NCI-H1092 (cell line): ENCODE measurements around the gene DCLK2.
A peak's percentile ranks its signal among the peaks of the same experiment; 100 is the strongest.

Experiments
- DNase-seq: peaks from one replicate; lab custom pipeline; 2025; lab: John Stamatoyannopoulos, UW

The DCLK2 gene

DNA sequence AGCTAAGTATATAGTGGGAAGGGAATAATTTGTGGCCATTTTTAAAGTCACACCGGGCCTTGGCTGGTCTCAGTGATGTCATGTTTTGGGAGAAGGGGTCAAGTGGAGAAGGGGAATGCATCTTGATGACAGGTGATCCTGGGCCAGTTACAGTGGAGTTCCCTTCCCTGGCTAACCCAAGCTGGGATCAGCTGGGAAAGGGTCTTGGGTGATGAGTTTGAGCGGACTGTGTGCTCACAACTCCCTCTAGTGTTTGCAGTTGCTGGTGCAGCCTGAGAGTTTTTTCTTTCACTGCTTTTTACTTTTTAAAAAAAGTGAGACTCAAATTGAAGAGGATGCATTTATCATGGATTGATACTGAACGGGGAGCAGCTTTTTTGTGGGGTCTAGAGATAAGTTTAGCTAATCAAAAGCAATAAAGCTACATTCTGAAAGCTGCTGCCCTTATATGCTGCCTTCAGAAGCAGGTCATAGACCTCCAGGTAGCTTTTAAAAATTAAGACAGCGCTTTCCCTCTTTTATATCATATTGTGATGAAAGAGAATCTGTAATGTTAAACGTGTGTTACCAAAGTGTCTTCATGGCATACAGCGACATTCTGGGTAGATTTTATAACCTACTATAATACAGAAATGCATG lies 164.7 kb downstream of the DCLK2 start:
- DNase-seq = peak; percentile 10

DNA sequence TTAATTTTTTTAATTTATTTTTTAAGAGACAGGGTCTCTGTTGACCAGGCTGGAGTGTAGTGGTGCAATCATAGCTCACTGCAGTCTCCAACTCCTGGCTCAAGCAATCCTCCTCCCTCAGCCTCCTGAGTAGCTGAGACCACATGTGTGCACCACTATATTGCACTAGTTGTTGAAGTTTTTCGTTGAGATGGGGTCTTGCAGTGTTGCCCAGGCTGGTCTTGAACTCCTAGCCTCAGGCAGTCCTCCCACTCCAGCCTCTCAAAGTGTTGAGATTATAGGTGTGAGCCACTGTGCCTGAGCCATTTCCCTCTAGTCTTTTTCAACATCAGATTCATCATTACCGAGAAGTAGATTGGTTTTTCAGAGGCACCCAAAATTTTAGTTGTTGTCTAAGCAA lies 165.7 kb downstream of the DCLK2 start:
- no peak for DNase-seq

DNA sequence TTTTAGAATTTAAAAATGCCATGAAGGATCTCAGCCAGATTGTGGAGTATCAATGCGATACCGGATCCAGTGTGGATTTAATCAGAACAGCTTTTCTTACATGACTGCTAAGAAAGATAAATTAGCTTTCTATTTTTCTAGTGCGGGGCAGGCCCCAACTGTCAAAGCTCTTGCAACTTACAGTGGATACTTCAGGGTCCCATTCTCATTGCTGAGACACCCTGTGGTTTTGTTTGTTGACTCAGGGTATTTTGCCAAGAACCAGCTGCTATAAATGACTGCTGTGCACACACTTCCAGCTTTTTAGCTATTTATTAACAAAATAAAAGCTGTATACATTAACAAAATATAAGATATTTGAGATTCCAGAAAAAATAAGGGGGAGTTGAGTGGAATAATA lies 166.4 kb downstream of the DCLK2 start:
- peak; percentile 35 for DNase-seq

- no peak for DNase-seq
Measured at GRCh38 chr4:150247184-150247583, 168.9 kb downstream of the DCLK2 start.

- no peak for DNase-seq
Measured at GRCh38 chr4:150248181-150248580, 169.9 kb downstream of the DCLK2 start.

- DNase-seq = no peak
Measured at GRCh38 chr4:150250293-150250997, 172.2 kb downstream of the DCLK2 start.

DNA sequence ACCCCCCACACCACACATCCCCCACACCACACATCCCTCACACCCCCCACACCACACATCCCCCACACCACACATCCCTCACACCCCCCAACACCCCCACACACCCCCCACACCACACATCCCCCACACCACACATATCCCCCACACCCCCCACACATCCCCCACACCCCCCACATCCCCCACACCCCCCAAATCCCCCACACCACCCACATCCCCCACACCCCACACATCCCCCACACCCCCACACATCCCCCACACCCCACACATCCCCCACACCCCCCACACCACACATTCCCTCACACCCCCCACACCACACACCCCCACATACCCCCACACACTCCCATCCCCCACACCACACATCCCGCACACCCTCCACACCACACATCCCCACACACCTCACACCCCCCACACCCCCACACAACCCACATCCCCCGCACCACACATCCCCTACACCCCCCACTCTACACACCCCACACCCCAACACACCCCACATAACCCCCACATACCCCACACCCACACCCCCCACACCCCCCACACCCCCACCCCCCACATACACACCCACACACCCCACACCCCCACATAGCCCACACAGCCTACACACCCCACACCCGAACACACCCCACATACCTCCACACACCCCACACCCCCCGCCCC lies 172.9 kb downstream of the DCLK2 start:
- DNase-seq = no peak

- no peak for DNase-seq
Measured at GRCh38 chr4:150251752-150252190, 173.5 kb downstream of the DCLK2 start.

DNA sequence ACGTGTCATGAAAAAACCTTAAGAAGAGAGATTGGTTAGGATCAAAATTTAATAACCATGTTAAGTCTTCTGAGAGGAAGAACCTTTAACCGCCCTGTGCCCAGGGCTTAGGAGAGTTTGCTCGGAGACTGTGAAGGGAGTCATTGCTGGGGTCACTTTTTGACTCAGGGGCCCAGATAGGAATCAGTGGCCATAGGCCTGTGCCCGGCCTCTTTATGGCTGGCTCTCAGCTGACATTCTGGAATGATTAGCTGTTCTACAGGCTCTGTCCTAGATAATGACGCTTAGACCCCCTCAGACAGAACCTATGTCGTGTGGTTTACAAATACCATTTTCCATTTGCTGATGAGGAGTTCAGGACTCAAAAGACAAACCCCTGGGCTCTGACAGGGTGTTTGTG lies 174.1 kb downstream of the DCLK2 start:
- no peak for DNase-seq

GRCh38 chr4:150252741-150253140 lies 174.5 kb downstream of the DCLK2 start:
- no peak for DNase-seq

DNA sequence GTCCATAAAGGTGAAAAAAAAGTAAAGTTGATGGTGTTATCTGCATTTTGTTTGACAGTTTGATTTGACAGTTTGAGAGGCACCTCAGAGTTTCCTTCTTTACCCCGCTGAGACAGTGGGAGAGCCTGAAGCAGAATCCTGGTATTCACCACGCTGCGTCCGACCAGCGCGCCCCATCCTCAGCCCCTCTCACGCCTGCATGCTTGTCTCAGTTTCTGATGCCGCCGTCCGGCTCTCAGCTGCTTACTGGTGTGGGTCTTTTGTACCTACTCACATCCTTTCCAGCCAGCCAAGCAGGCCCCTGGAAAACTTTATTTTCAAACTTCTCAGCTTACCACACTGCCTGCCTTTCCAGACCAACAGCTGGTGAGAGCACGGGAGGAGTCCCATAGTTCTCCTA lies 175.2 kb downstream of the DCLK2 start:
- no peak for DNase-seq

DNA sequence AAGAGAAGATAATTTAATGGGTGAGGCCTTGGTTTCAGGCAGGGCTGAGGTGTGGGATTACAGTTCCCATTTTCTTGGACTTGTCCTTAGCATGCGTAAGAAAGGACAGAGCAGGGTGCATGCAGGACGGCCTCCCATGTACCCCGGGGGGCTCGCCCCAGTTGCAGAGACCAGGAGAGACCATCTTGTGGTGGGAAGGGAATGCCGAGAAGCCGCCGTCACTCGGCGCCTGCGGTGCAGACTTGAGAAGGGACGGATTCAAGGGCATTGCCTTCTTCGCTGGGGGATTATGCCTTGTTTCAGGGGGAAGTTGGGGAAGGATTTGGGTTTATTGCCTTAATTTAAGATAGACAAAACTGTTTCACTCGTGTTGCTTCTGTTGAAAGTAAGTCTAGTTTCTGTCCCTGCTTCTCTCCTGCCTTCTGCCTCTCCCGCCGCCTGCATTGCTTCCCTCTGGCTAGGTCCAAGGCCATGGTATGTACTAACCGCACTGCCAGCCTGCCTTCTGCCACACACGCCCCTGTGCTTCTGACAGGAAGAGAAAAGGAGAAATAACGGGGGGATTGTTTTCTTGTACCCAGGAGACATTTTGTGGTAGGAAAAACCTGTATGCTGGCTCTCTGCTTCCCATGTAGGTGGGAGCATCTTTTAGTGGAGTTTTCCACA lies 175.9 kb downstream of the DCLK2 start:
- DNase-seq = no peak

- no peak for DNase-seq
Measured at GRCh38 chr4:150255610-150256224, 177.5 kb downstream of the DCLK2 start.

DNA sequence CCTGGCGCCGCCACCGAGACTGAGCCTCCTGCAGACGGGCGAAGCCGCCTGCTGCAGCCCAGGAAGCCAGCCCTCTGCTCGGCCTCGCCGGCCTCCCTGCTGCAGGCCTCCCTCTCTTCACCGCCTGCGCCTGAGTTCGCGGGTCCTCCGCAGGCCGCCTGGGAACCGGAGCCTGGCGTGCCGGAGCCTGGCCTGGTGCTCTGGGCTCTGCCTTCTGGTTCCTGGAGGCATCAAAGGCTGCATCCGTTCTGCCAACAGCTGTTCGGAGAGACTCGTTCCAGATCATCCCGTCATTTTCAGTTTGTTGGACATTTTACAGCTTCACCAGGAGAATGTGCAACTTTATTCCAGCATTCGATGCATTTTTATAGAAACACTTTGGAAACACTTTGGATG lies 178.0 kb downstream of the DCLK2 start:
- DNase-seq = no peak

DNA sequence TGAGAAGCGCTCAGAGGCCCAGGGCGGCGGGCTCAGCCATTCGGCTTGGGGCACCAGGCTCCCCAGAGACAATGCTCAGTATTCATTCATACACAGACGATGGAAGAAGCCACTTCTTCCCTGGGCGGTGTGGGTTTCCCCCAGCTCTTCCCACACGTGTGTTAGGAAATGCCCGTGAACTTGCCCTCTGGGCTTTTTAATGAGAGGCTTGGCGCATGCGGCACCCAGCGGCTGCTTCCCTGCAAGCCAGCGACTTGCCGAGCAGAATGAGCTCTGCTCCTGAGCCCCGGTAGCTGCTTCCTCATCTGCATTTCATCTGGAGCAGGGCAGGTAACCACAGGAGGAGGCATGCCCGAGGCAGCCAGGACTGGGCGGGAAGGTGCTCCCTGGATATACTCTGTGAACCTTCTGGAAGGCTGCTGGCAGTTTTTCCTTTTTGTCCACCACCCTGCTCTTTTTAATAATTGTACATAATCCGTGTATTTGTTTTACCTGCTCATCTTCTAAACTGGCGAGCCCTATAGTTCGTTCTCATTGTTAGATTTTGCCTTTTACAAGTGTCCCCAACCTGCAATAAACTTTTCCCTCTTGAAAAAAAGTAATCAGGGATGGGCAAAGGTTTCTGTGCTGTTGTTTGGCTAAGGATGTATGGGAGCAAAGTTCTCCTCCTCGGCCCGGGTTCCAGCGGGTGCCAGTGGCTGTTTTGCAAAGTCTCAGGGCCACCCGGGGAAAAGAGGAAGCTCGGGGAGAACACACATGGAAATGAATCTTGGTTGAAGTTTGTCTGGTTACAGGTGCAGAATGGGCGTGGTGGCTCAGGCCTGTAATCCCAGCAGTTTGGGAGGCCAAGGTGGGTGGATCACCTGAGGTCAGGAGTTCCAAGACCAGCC lies 178.8 kb downstream of the DCLK2 start:
- DNase-seq = no peak

GRCh38 chr4:150258569-150258968 lies 180.3 kb downstream of the DCLK2 start:
- no peak for DNase-seq

- DNase-seq = no peak
Measured at GRCh38 chr4:150259861-150260567, 181.8 kb downstream of the DCLK2 start.

DNA sequence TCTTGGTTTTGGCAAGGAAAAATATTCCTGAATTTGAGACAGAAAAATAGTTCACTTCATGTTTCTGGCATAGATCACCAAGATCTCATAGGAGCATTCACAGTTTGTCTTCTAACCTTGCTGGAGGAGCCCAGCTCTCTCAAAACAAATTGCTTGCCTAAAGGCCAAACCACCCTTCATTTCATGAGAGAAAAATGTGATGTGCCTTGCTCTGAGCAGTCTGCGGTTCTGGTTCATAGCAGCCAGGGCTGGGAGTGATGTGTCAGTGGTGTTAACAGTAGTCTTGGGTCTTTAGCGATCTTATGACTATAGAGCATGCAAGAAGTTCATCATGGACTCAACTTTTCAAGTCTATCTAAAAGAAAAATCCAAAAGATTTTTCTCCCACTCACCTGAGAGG lies 183.3 kb downstream of the DCLK2 start:
- no peak for DNase-seq

DNA sequence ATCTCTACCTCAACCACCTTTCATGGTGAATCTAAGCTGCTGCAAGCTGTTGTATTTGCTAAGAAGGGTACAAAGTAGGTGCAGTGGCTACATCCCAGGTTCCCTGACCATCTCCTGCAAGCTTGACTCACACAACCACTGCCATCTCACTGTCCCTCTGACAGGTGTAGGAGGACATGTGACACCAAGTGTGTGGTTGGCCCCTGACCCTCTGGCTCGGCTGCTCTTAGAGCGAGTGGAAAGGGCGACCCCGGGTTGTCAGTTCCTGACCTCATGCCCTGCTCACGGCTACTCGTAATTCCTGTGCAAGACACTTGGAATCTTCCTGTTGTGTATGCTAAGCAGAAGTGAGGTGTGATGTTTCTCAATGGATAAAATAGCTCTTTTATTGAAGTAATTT lies 184.4 kb downstream of the DCLK2 start:
- DNase-seq = no peak

DNA sequence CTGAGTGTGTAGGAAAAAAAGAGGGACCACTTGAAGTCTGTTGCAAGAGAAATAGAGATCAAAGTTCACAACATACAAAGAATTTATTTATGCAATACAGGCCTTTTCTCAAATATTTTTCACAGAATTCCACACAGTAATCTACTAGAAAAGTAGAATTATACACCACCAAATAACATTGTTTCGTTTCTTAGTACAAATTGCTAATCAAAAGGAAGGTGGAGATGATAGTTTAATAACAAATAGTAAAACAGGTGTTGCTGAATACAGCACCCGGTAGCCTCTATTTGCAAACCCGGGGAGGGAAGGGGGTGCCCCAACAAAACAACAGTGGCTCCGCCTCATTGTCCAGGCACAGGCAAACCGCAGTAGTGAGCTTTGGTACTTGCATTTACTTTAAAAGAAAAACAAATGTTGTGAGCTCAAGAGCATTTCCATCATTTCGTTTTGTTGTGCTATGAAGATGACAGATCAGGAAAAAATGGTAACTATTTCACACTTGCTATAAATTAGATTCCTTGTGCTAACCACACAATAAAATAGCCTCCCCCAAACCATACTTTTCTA lies 186.4 kb downstream of the DCLK2 start:
- DNase-seq = no peak
